ENCODE measurements around the gene BIRC6.

DNA sequence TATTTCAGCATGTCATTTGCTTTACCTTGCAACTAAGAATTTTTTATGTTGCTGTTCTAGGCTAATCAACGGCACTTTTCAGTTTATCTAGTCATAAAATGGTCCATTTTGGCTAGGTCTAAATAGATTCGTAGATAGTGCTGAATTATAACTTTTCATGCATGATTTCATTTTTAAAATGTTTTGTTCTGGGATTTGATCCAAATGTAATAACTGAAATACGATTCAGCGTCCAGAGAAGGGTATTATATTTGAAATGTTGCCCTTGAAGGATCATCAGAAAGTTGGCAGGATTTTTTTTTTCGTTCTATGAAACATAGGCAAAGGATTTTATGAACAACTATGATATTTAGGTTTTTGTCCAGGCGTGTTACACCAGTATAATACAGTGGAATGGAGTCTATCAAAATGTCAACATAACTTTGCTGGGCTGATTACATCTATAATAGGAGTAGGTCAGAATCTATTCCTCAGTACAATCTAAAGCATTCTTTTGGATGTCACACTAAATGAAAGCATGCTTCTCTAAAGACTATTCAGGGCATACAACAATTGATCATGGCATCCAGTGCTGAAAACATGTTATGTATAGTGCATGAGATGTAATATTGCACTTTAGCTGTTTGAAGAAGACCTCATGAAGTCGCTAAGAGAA is 295.9 kb downstream of the BIRC6 start:
- TF ChIP-seq POLR2A (IDR thresholded peaks at IDR 0.05; ENCODE audit: low read depth, low read length) (no peak), POLR2AphosphoS5 (IDR thresholded peaks at IDR 0.05; ENCODE audit: low read depth, low read length) (no peak)
